Left forelimb (tissue), 1 donor: ENCODE data around the gene ARFIP1.
"Not testable (repeated sequence)": the region's sequence is repeated elsewhere in the genome, so short reads cannot be mapped to it uniquely, and the experiment has no call there.

Experiments
- DNase-seq: peaks from one replicate; pipeline ENCODE4 v3.0.0-alpha.2; 2018; ENCODE audit warnings: low spot score

The ARFIP1 gene, protein sequence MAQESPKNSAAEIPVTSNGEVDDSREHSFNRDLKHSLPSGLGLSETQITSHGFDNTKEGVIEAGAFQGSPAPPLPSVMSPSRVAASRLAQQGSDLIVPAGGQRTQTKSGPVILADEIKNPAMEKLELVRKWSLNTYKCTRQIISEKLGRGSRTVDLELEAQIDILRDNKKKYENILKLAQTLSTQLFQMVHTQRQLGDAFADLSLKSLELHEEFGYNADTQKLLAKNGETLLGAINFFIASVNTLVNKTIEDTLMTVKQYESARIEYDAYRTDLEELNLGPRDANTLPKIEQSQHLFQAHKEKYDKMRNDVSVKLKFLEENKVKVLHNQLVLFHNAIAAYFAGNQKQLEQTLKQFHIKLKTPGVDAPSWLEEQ

DNA sequence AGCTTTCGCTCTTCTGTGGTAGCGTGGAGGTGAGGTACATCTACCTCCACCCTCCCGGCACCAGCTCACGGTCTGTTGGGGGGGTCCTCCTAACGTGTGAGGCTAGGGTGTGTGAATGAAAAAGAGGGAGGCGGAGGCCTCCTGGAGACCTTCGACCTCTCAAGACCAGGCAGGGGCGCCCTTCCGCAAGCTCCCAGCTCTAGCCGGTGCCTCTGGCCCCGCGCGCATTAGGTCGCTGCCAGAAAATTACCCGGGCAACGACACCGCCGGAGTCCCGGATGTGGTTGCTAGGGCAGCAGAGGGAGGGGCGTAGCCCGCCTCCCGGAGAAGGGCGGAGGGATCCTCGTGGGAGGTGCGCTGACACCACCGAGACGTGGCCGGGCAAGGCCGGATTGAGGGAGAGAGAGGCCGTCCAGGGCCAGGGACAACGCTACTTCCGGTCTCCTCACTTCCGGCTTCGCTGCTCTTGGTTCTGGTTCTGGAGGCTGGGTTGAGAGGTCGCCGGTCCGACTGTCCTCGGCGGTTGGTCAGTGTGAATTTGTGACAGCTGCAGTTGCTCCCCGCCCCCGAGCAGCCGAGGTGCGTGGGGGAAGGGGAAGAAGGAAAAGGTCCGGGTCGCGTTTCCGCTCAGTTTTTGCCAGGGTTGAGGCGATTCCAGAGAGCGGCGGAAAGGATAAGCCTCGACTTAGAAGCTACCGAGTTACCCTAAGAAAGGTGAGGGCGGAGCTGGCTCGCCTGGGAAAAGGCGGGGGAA lies at the start of gene ARFIP1, which contains the start of gene TIGD4:
TSS of gene ARFIP1 (plus strand) at position 442 of the 754 bp plus-strand sequence. CDS start 49,680 bp downstream, outside the sequence.
TSS of gene TIGD4 (minus strand) at position 218 of the 754 bp plus-strand sequence. CDS start 8,726 bp downstream, outside the sequence.
- DNase-seq = peak; percentile 98

DNA sequence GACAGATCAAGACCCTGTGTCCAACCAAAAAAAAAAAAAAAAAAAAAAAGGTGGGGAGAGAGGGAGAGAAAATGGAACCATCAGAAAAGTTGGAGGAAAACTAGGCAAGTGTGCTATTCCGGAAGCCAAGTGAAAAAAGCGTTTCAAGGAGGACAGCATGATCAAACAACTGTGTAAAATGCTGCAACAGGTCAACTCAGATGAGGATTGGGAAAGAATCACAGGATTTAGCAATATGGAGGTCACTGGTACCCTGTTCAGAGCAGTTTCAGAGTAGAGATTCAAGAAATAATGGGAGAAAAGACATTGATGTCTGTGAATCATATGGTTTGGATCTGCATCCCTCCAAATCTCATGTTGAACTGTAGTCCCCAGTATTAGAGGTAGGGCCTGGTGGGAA lies 47.8 kb upstream of the ARFIP1 start:
- DNase-seq = no peak

- DNase-seq = no peak
Observed at GRCh38 chr4:152734015-152734698, 45.6 kb upstream of the ARFIP1 start.

GRCh38 chr4:152734699-152735050 lies 45.1 kb upstream of the ARFIP1 start:
- no peak for DNase-seq

GRCh38 chr4:152735396-152735859 lies 44.3 kb upstream of the ARFIP1 start:
- DNase-seq = no peak

DNA sequence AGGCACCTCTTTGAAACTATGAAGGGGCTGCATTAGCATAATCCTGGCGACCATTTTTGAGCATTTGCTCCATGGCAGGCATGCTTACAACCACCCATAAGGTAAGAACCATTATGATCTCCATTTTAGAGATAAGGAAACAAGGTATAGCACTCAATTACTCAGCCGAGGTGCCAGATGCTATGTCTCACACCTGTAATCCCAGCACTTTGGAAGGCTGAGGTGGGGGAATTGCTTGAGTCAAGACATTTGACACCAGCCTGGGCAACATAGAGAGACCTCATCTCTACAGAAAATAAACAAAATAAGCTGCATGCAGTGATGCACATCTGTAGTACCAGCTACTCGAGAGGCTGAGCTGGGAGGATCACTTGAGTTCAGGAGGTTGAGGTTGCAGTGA lies 43.8 kb upstream of the ARFIP1 start:
- DNase-seq = no peak

DNA sequence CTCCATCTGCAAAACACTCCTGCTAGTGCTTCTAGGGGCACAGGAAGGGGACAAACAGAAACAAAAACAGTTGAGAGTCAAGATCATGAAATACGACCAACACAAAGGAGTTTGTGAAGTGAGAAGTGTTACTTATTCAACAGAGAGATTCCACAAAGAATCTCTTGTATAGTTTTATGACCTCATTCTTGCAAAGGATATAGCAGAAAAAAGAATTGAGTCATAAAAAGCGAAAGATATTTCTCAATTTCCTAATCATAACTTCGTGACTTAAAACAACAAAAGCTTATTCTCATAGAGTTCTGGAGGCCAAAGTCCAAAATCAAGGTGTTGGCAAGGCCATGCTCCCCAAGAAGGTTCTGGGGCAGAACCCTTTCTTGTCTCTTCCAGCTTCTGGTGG lies 40.9 kb upstream of the ARFIP1 start:
- DNase-seq = no peak

DNA sequence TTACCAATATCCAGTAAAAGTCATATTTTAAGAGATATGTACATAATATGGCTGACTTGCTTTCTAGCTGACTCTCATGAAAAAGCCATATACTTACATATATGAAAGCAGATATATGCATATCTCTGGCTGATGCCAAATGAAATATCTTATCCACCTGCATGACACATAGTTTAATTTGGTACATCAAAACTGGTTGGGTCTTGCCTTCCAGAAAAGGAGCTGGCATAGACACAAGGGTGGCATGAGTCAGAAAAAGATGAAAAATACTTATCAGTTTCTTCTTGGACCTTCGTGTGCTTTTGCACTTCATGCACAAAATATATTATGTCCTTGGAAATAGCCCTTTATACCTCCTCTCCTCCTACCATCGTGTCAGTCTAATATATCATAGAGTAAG lies 32.3 kb upstream of the ARFIP1 start:
- no peak for DNase-seq

DNA sequence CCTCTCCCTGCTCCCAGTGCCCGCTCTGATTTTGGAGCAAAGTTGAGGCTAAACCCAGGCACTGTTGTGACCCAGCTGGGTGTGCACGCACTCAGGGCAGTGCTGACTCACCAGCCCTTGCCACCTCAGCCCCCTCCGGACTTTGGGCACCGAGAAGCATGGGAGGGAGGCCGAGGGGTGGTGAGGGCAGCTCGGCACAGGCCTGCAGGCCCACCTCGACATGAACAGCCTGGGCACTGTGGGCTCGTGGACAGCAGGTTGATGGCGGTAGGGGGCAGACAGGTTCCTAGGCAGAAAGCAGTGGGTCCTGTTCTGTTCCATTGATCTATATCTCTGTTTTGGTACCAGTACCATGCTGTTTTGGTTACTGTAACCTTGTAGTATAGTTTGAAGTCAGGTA lies 31.1 kb upstream of the ARFIP1 start:
- no peak for DNase-seq

GRCh38 chr4:152763796-152764195 lies 16.0 kb upstream of the ARFIP1 start:
- DNase-seq = no peak

GRCh38 chr4:152765069-152765737 lies 14.6 kb upstream of the ARFIP1 start:
- DNase-seq = not testable (repeated sequence)

GRCh38 chr4:152771741-152772533 lies 7.8 kb upstream of the ARFIP1 start:
- no peak for DNase-seq

DNA sequence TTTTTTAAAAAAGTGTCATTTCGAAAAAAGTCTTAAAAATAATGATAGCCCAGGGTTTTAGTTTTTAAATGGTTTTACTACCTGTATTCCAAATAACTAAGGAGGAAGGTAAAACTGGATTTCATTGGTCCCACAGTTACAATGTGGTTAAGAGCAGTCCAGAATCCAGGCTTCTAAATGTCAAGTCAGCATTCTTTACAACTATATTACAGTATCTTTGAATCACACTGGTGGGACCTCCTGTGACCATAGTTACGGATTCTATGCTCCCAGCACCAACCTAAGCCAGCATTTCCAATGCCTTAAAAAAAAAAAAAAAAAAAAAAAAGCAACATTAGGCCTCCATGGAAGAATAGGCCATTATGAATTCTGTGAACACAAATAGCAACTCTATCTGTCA lies 6.4 kb upstream of the ARFIP1 start:
- DNase-seq = no peak

GRCh38 chr4:152773953-152774352 lies 5.8 kb upstream of the ARFIP1 start:
- DNase-seq = no peak

DNA sequence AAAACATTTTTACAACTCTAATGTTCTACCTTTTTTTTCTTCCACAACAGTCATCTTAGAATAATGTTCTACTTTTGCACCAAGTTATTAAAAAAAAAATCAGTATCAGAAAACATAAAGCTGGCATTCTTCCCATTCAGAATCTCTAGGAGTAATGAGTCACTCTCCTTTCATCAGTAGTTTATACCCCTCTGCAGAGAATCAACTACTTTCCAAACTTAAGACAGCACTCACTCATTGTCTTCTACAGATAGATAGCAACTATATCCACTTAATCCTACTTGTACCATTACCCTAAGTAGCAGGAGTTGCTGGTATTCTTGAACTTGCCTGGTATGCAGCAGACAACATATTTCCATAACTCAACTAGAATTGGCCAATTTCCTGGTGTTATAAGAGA lies 3.4 kb upstream of the ARFIP1 start:
- DNase-seq = no peak

GRCh38 chr4:152777488-152777887 lies 2.3 kb upstream of the ARFIP1 start:
- DNase-seq = no peak

DNA sequence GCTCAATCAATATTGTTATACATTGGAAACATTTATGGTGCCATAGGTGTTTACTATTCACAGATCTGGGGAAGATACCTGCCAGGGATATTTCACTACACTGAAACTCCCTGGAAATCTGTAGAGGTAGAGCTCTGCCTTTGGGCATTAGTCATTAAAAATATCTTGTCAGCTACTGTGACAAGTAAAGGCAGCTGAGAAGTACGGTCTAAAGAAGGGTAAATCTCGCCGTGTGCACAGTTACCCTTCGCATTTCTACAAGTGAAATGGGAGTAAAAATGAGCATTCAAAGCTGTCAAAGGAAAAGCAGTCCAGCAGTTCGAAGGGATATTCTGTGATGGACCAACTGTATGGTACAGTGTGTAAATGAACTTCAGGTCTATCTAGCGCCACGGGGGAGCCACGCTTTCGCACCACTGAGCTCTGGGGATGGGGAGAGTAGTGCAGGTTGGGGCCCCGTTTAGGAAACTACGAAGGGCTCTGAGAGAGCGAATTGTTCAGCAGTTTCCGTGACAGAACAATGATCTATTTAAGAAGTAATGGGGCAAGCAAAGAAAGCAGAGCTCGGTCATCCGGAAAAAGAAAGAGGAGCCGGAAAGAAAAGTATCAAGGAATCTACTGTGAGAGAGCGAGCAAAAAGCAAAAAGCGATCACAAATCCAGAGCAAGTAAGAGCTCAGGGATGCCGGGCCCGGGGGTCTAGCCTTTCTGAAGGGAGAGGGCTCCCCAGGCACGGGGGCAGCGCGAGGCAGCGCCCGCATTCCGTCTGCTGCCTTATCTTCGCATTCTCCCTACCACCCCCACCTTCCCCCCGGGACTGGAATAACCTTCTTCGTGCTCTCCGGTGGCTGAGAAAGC lies 870 bp upstream of the ARFIP1 start:
- no peak for DNase-seq

GRCh38 chr4:152780267-152780778 lies 569 bp downstream of the ARFIP1 start:
- no peak for DNase-seq

DNA sequence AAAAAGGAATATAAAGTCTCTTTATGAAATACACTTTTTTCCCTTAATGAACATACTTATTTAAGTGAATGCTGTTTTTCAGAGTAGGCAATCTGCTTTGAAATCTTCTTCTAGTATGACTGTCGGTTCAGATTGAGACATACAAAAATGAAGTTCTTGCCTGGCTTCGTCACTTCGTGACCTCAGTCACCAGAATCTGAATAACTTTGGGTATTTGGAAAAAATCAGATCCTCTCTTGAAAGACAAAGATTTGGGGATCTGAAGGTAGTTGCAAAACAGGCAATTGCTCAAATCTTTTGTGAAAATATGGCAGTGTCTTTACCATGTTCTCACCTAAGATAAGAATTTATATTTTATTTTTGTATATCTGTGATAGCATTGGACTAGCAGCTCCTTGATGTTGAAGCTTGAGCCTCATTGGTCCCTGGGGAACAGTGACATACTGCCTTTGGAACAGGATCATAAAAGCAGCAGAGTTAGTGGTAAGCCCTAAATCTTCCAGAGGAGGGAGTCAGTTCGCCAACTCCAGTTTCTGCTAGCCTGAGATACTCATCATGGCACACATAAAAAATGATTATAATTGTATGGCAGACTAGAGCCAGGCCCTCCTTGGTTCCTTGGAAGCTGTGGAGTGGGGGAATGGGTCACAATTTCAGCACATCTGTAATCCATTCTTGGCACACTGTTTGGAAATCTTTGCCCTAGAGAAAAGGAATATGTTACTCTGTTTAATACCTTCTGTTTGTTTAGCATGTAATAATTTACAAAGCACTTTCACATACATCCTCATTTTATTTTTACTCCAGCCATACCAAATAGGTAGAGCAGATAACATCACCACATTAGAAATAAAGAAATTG lies 5.0 kb downstream of the ARFIP1 start:
- DNase-seq = no peak
